IPS-18c (cell line): Measurements from ENCODE around the gene ZNF771.
"Not testable (repeated sequence)": the region's sequence is repeated elsewhere in the genome, so short reads cannot be mapped to it uniquely, and the experiment has no call there.

Experiments
- H3K4me3 ChIP-seq: 2 replicates; pipeline ENCODE4 v1.7.0; 2013; ENCODE audit warnings: low read depth, mild to moderate bottlenecking, low read length, moderate library complexity; ENCODE audit not compliant: insufficient read depth
- H3K9me3 ChIP-seq: one replicate; pipeline ENCODE4 v1.6.1; 2013; ENCODE audit warnings: mild to moderate bottlenecking, low read length, moderate library complexity; ENCODE audit not compliant: control insufficient read depth, insufficient read depth

The ZNF771 gene

DNA sequence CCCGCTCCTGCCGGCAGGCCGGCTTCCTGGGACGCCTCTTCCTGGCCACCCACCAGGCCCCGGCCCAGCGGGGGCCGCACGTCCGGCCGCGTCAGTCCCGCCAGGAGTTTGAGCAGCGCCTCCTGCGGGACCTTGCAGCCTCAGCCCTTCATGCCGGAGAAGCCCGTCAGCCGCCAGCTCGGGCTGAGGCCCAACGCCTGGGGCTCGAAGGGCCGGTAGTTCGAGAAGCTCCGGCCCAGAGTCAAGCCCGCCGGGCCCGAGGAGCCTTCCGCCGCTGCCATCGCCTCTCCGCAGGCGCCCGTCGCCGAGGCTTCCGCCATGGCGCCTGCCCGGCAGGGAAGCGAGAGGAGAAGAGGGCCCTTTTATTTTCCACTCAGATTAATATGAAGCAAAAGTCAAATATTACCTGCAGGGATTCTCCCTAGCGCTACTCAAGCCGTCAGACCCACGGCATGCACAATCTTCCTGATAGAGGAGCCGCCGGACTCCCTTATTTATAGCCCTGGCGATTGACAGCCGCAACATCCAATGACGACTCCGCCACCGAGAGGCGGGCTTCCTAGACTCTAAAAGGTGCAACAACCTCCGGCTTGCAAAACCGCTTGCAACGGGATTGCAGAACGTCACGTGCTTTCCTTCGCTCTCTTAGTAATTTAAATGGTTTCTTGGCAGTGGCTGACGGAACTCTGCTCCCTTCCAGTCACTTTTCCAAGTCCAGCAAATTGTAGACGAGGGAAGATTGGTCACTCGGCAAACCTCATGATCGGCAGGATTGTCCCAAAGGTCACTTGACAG lies 38.2 kb downstream of the ZNF771 start, which contains the start of gene SEPHS2:
Gene SEPHS2, minus strand, starts transcription at position 467 of the 795 bp plus-strand sequence. Its CDS starts 147 bp downstream, at position 320.
- Histone ChIP-seq H3K9me3 (no peaks in the 10 kb centered on the region), H3K4me3 (peak within 1 kb of the TSS; percentile 81)

DNA sequence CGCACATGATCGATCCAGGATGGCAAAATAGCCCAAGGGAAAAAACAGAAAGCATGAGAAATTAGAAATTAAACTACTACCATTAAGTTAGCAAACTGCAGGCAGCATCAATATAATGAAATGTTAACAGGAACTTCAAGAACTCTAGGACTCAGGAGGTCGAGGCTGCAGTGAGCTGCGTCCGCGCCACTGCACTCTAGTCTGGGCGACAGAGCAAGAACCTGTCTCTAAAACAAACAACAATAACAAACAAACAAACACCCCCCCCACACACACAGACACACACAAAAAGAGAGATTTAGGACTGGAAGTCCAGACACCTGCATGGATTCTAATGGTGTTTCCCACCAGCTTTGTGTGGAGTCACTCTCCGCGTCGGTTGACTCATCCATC lies 38.8 kb downstream of the ZNF771 start:
- H3K4me3 ChIP-seq: peak overlapping the region; percentile 81

DNA sequence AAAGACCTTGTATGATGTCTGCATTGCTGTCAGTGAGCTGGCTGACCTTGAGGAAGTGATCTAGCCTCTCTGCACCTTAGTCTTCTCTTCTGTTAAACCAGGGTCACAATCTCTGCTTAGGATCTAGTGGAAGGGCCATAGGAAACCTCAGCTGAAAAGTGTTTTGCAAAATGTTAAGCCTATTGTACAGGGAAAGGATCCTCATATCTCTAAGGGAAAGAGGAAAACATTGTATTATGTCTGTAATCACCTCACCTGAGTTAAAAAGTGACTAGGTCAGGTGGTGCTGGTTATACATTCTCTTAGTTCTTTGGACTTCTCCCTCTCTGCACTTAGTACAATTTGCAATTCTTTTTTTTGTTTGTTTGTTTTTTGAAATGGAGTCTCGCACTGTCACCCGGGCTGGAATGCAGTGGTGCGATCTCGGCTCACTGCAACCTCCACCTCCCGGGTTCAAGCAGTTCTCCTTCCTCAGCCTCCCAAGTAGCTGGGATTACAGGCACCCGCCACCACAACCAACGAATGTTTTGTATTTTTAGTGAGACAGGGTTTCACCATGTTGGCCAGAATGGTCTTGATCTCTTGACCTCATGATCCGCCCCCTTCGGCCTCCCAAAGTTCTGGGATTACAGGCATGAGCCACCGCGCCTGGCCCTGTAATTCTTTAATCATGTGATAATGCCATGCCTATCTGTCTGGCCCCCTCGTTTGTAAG lies 40.3 kb downstream of the ZNF771 start:
- H3K4me3 ChIP-seq: no peak overlapping the region
- no peaks in the 10 kb centered on the region for H3K9me3 ChIP-seq

More for the DNA sequence above, 38.8 kb downstream of the ZNF771 start:
- no peaks in the 10 kb centered on the region for H3K9me3 ChIP-seq

- Histone ChIP-seq H3K4me3 (no peak overlapping the region), H3K9me3 (no peaks in the 10 kb centered on the region)
These were observed 41.7 kb downstream of the ZNF771 start for GRCh38 chr16:30449116-30449435.

DNA sequence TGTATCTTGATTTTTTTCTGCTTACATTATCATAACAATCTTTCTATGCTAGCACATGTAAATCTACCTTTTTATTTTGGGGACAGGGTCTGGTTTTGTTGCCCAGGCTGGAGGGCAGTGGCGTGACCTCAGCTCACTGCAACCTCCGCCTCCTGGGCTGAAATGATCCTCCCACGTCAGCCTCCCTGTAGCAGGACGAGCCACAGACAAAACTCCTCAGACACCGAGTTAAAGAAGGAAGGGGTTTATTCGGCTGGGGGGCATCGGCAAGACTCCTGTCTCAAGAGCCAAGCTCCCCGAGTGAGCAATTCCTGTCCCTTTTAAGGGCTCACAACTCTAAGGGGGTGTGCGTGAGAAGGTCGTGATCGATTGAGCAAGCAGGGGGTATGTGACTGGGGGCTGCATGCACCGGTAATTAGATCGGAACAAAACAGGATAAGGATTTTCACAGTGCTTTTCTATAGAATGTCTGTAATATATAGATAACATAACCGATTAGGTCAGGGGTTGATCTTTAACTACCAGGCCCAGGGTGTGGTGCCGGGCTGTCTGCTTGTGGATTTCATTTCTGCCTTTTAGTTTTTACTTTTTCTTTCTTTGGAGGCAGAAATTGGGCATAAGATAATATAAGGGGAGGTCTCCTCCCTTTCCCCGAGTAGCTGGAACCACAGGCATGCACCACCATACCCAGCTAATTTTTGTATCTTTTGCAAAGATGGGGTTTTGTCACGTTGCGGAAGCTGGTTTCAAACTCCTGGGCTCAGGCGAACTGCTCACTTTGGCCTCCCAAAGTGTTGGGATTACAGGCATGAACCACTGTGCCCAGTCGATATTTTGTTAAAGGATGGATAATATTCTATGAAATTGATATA lies 45.5 kb downstream of the ZNF771 start:
- not testable (repeated sequence) for H3K4me3 ChIP-seq, H3K9me3 ChIP-seq

GRCh38 chr16:30456302-30456701 lies 48.9 kb downstream of the ZNF771 start:
- H3K4me3 ChIP-seq: no peak overlapping the region
- H3K9me3 ChIP-seq: no peaks in the 10 kb centered on the region

GRCh38 chr16:30457256-30457655 lies 49.9 kb downstream of the ZNF771 start:
- Histone ChIP-seq H3K4me3 (no peak overlapping the region), H3K9me3 (no peaks in the 10 kb centered on the region)

- H3K4me3 ChIP-seq: no peak overlapping the region
- H3K9me3 ChIP-seq: no peaks in the 10 kb centered on the region
These were observed 50.5 kb downstream of the ZNF771 start for GRCh38 chr16:30457743-30458560.

- Histone ChIP-seq H3K9me3 (no peaks in the 10 kb centered on the region), H3K4me3 (no peak overlapping the region)
These were observed 51.4 kb downstream of the ZNF771 start for GRCh38 chr16:30458561-30459394.

GRCh38 chr16:30459456-30459855 lies 52.0 kb downstream of the ZNF771 start:
- H3K9me3 ChIP-seq: no peaks in the 10 kb centered on the region
- no peak overlapping the region for H3K4me3 ChIP-seq

GRCh38 chr16:30461426-30461825 lies 54.0 kb downstream of the ZNF771 start:
- H3K9me3 ChIP-seq, H3K4me3 ChIP-seq: not testable (repeated sequence)

GRCh38 chr16:30464078-30464477 lies 56.7 kb downstream of the ZNF771 start:
- Histone ChIP-seq H3K9me3 (no peaks in the 10 kb centered on the region), H3K4me3 (no peak overlapping the region)
